HG03139 (cell line): ENCODE results near the gene TOR2A.
"Not testable (repeated sequence)": the region's sequence is repeated elsewhere in the genome, so short reads cannot be mapped to it uniquely, and the experiment has no call there.

Source experiments
- ATAC-seq: cut with Tn5 transposase; IDR thresholded peaks from one replicate; pipeline ENCODE4 v1.9.1; 2021; ENCODE audit not compliant: unreplicated experiment

The TOR2A gene

GRCh38 chr9:127769101-127769500 lies 34.0 kb upstream of the TOR2A start:
- no peak for ATAC-seq

GRCh38 chr9:127768698-127769097 lies 33.6 kb upstream of the TOR2A start:
- ATAC-seq, result no peak

GRCh38 chr9:127767909-127768331 lies 32.8 kb upstream of the TOR2A start:
- ATAC-seq, result no peak

DNA sequence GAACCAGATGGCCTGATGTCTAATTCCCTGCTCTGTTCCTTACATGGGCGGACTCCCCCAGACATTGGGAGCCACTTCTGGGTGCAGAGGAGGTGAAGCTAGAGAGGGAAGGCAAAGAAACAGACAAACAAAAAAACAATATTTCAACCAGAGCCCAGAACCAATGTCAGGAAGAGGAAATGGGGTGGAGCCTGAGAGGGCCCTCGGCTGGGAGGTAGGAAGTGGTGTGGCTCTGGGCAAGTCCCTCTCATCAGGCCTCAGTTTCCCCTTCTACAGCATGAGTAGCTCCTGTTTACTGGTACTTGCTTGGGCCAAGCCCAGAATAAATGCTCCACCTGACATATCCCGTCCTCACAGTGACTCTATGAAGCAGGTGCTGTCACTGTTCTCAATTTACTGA lies 32.3 kb upstream of the TOR2A start:
- ATAC-seq, result no peak

DNA sequence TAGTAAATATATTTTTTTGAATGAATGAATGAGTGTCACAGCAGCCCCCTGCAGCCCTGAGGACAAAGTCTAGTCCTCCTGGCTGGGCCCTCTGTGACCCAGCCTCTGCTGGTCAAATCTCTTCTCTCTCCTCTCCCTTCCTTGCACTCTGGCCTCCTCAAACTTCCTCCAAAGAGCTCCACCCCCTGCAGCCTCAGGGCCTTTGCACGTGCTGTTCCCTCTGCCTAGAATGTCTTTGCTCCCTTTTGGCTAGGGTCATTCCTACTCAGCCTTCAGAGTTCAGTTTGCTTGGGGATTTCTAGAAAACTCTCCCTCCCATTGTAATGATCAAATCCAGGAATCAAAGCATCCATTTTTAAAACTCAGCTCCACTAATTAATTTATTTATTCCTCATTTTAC lies 30.3 kb upstream of the TOR2A start:
- no peak for ATAC-seq

- ATAC-seq, result no peak
Measured at GRCh38 chr9:127763918-127764384, 28.9 kb upstream of the TOR2A start.

GRCh38 chr9:127762111-127762676 lies 27.1 kb upstream of the TOR2A start:
- ATAC-seq, result no peak

GRCh38 chr9:127761491-127761956 lies 26.4 kb upstream of the TOR2A start:
- ATAC-seq, result no peak

DNA sequence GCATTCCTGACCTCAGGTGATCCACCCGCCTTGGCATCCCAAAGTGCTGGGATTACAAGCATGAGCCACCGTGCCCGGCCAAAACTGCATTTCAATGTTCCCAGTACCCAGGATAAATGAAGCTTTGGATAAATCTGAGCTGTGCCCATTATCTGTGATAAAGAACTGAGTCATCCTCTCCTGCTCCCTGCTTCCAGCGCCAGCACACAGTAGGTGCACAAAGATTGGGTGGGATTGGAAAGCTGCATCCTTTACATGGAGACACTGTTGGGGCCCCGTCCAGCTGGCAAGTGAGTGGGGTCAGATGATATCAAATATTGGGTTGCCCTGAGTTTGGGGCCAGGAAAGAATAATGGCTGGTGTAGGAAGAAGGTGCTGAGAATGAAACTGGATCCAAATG lies 26.0 kb upstream of the TOR2A start:
- ATAC-seq, result no peak

DNA sequence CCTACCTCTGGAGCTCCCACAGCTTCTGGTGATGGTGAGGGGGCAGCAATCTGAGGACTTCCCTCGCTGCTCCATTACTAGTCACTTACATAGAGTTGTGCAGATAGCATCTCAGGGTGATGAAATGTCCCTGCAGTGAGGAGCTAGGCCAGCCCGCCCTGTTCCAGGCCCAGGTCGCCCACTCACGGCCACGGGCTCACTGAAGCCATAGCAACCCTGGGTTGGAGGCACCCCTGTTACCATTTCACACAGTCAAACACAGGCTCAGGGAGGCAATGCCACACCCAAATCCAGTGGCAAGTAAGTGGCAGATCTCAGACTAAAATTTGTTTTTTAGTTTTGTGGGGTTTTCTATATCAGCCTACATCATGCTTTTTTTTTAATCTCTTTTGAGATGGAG lies 23.7 kb upstream of the TOR2A start:
- no peak for ATAC-seq

DNA sequence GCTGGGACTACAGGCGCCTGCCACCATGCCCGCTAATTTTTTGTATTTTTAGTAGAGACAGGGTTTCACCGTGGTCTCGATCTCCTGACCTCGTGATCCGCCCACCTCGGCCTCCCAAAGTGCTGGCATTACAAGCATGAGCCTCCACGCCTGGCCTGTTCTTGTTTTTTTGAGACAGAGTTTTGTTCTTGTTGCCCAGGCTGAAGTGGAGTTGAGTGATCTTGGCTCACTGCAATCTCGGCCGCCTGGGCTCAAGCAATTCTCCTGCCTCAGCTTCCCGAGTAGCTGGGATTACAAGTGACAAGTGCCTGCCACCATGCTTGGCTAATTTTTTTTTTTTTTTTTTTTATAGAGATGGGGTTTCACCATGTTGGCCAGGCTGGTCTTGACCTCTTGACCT lies 21.7 kb upstream of the TOR2A start:
- ATAC-seq, result not testable (repeated sequence)

- ATAC-seq, result no peak
Measured at GRCh38 chr9:127756233-127756632, 21.1 kb upstream of the TOR2A start.

DNA sequence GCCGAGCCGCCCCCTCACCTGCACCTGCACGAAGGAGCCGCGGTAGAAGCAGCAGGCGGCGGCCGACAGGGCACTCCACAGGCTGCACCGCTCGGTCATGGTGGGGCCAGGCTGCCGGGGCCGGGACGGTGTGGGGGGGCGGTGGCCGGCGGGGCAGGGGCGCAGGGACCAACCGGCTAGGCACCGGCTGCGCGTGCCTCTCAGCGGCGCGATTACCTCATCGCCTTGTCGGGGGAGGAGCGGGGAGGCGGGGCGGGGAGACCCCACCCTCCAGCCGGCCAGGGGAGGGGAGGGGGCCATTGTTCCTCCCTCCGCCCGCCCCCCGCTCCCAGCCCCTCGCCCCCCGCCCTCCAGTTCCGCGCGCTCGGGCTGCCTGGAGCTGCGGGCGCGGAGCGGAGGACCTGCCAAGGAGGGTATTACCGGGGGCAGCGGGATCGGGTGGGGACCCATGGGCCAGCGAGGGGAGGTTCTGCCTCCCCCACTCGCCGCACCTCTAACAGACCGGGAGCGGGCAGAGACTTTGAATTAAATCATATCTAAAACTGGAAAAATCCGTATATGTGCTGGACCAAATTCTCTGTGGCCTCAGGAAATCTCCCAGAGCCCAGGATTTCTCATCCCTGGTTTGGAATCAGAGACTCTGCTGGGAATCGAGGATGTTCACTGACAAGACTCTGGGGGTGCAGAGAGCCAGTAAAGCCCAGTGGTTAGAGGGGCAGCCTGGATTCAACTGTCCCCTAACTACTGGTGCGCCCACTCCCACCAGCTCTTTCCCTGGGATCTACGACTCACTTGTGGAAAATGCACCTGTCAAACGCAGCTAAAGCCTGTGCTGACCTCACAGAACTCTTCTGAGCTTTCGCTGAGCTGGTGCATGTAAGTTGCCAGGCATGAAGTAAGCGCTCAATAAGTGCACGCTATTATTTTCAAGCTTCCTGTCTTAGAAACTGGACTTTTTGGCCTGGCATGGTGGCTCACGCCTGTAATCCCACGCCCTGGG lies 20.3 kb upstream of the TOR2A start:
- no peak for ATAC-seq

- ATAC-seq, result no peak
Measured at GRCh38 chr9:127754099-127755060, 19.3 kb upstream of the TOR2A start.

- ATAC-seq, result no peak
Measured at GRCh38 chr9:127753622-127754021, 18.5 kb upstream of the TOR2A start.

DNA sequence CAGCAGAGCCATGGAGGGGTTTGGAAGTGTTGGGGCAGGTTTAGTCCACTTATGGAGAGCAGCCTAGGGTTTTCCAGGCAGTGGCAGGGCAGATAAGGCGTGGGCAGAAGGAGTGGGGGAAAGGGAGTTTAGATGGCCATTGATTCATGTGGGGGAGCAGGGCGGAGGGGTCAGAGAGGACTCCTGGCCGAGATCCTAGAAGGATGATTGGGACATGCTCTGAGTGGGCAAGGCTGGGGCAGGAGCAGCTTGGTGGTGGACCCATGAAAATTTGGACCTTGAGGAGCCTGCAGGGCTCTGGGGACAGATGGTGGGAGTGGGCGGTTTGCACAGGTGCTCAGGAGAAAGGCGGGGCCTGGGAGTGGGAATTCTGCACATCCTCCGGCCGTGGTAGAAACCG lies 18.1 kb upstream of the TOR2A start:
- no peak for ATAC-seq

DNA sequence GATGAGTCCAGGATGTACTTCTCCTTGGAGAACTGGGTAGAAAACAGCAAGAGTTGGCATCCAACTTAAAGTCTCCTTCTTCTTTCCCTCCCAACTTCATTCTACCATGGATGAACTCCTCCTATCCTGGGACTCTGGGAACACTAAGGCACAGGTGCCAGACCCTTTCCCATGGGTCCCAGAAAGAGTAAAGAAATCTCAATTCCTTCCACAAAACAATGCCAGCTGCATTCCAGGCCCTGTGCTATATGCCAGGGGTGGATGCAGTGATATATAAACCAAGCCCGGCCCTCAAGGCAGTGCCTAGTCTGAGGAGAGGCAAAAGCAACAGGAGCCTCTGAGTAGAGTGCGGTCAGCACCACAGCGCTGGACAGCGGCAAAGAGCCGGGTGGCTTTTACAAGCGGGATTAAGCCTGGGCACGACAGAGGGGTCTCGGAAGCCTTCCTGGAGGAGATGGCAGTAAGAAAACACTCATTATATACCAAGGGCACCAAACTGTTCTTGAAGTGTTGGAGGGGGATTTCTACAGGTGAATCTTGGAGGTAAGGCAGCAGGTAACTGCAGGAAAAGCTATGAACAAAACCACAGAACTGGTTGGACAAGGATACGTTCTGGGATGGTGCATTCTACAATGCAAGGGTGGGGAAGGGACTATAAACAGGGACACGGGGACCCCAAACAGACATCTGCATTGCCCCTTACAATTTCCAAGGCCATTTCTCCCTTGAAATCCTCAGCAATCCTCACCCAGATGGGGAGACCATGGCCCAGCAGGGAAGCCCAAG lies 16.4 kb upstream of the TOR2A start:
- no peak for ATAC-seq

DNA sequence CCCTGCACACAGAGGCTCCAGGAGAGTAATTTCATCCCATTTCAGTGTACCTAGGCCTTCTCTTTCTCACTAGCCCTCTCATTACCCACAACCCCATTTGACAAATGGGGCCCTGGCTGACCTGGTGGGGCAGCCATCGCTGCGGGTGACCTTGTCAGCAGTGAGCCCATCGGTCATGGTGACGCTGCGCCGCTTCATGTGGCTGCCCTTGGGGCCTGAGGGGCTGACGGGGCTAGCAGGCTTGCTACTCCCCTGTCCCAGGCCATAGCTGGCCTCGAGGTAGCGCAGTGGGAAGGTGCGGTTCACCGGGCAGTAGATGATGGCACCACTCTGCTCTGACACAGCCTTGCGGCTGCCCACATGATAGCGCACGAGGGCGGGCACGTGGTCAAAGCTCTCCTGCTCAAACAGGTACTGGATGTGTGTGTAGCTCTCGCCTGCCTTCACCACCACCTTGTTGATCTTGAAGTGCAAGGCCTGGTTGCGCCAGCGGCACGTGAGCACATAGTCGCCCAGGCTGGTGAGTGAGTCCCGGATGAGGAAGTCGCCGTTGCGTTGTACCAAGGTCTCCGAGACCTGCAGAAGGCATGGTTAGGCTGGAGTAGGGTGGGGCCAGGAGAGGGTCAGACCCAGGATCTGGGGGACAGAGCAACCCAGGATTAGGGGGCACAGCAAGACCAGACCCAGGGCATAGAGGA lies 14.1 kb upstream of the TOR2A start:
- no peak for ATAC-seq

- ATAC-seq, result no peak
Measured at GRCh38 chr9:127746959-127747569, 12.0 kb upstream of the TOR2A start.
